H1 (cell line): ENCODE measurements around the gene LHPP. TPM values are rescaled to one million over a fixed set of nuclear protein-coding genes. Genes with fewer than 3 reads are reported as not detected.

Experiments
- PHF8 ChIP-seq: fragments of 200-600 bp; sonication (generic); conservative IDR thresholded peaks from 2 replicates; pipeline ENCODE4 v1.7.1; 2012; ENCODE audit warnings: low read depth, mild to moderate bottlenecking, inconsistent platforms, low read length, moderate library complexity
- TBP ChIP-seq: IDR thresholded peaks from 2 replicates; pipeline ENCODE4 v1.6.1; 2011; ENCODE audit warnings: low read depth, low read length, improper control_type of control experiment
- TCF12 ChIP-seq: IDR thresholded peaks from 2 replicates; pipeline ENCODE4 v1.6.1; 2011; ENCODE audit warnings: low read depth, mild to moderate bottlenecking, low read length
- polyA plus RNA-seq, 7 experiments: library from polyadenylated mRNA; depleted of rRNA in 3 of 7; stranded (reverse) in 5 of 7; unstranded in 2 of 7; fragments of >200 nt in 5 of 7; fragments of 200-250 nt in 2 of 7; gene quantifications; 1 replicate in 5 of 7; 2 replicates in 1 of 7; 4 replicates in 1 of 7; pipeline versions ENCODE4 v1.2.1 to v1.2.3, GENCODE V29; 2011 to 2013; ENCODE audit warnings: missing spikeins in 2 of 7, mixed read lengths in 2 of 7
- total RNA-seq: library from RNA; stranded (reverse); fragmentation: NEBNext Ultra II Directional; extraction: Animal tissue kit (Norgen Biotek cat#: 25700); gene quantifications from 2 replicates; pipeline ENCODE4 v1.2.1, GENCODE V29; 2021

Gene LHPP
- total and polyA plus RNA-seq, 2 of the 8 experiments (the other 6 are each of a cell fraction or from before 2014, with no cell fraction given), result 26.0 to 45.0 TPM

- TF ChIP-seq TBP (no peak), PHF8 (no peak), TCF12 (no peak)
These were observed 162.4 kb downstream of the LHPP start (continued) for GRCh38 chr10:124624006-124624405.
